Pancreas (tissue), 10 donors: ENCODE measurements around the gene SGCA. TPM values are rescaled to one million over a fixed set of nuclear protein-coding genes. Genes with fewer than 3 reads are reported as not detected.

Source experiments
- ATAC-seq, 4 donors: fragments of 200-7000 bp; cut with Tn5 transposase; one replicate each; pipeline versions ENCODE4 v1.8.0 to v1.9.1; 2020; ENCODE audit warnings: mild to moderate bottlenecking in 4 of 4, moderate library complexity in 4 of 4
- DNase-seq, 6 donors: peaks; one replicate each; pipeline ENCODE4 v3.0.0-alpha.2; 2020
- FAIRE-seq: peaks from 2 replicates; lab custom pipeline; 2012; peaks lifted over from hg19 to GRCh38; lab: Jason Lieb, UNC
- H3K27ac ChIP-seq, 4 donors: fragments of 200-600 bp; sonication (generic); 1 replicate in 3 of 4; 2 replicates in 1 of 4; pipeline versions ENCODE4 v1.5.0 to v1.8.0; 2020
- H3K27me3 ChIP-seq, 4 donors: fragments of 200-600 bp; one replicate each; pipeline ENCODE4 v1.8.0; 2021
- H3K36me3 ChIP-seq, 3 donors: fragments of 200-600 bp; sonication (generic) in 1 of 3; one replicate each; pipeline versions ENCODE4 v1.5.0 to v1.8.0; 2020 to 2021
- H3K4me1 ChIP-seq, 3 donors: fragments of 200-600 bp; one replicate each; pipeline ENCODE4 v1.8.0; 2021
- H3K4me3 ChIP-seq, 4 donors: fragments of 200-600 bp; sonication (generic) in 2 of 4; one replicate each; pipeline versions ENCODE4 v1.5.0 to v1.8.0; 2020 to 2021
- H3K9me3 ChIP-seq, 4 donors: fragments of 200-600 bp; one replicate each; pipeline ENCODE4 v1.8.0; 2021
- WGBS, 2 donors: extraction: QIAGEN DNeasy Blood & Tissue Kit; methylation state at CpG; one replicate each; pipeline ENCODE4 v1.1.7; 2013; 5-methylcytosine and 5-hydroxymethylcytosine counted together
- intact Hi-C, 3 donors: fragments of 100-400 bp; cut with DNase I; formaldehyde crosslinking; loops; one replicate each; pipeline versions ENCODE4 v1.11.1 to v1.14.2; 2022
- polyA plus RNA-seq, 2 donors: library from polyadenylated mRNA; stranded (reverse); fragments of 200-250 nt; gene quantifications; one replicate each; pipeline ENCODE4 v1.2.3, GENCODE V29; 2013
- total RNA-seq, 6 donors: library from RNA; stranded (reverse); fragmentation: NEBNext Ultra II Directional in 4 of 6; extraction: Animal tissue kit (Norgen Biotek cat#: 25700) in 4 of 6; gene quantifications; one replicate each; pipeline versions ENCODE4 v1.2.1 to v1.2.4, GENCODE V29; 2021 to 2023
- TF ChIP-seq, protein P1 (sequence below), 4 donors: fragments of 200-600 bp; sonication (generic) in 3 of 4; IDR thresholded peaks; one replicate each; pipeline versions ENCODE4 v1.5.0 to v1.8.0; 2021; ENCODE audit warnings: antibody characterized with exemption in 4 of 4
- donor health status: healthy with polysubstance abuse.
- donor health status: DM: no; HTN: no; CAD: no; lungs with moderate emphysema.
- donor health status: DM: no; HTN: no; CAD: no.
- donor health status: control.
- donor health status: control.
- donor health status: Bipolar disorder and iron deficiency.
- donor health status: DM: yes; HTN: yes; CAD: no.
- donor health status: DM: no; HTN: no; CAD: no.
- donor health status: DM: no; HTN: no; CAD: no.
- donor health status: DM: yes; HTN: yes; CAD: no.

SGCA gene
- total and polyA plus RNA-seq, 8 donors = 0.31 to 3.0 (median 1.1) TPM; not detected in 3

DNA sequence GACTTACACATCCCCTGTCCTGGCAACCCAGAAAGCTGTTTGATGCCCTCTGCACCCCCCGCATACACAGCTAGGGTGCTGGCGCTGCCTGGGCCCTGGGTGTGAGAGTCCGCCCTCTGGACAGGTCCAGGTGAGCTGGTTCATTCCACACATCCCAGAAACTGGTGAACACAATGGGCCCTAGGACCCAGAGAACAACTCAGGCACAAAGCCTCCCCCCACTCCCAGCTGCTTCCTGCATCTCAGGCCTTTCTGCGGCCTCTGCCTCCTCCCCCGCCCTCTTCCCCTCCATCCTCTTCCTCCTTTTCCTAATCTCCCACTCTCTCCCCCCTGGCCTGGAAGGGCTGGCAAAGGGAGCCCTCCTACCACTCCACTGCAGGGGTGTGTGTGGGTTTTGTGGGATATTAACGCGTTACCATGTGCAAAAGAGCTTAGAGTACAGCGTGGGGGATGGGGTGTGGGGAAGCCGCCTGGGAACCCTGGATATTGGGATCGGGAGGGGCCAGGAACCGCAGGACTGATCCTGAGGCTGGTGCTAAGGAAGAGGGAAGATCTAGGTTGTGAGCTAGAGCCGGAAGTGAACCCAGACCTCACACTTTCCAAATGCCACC, 13.8 kb upstream of the SGCA start:
- intact Hi-C loops = no loop called here
- Histone ChIP-seq H3K9me3 (no peaks in the 10 kb centered on the region), H3K36me3 (no peaks in the 10 kb centered on the region), H3K27me3 (no peaks in the 10 kb centered on the region), H3K4me1 (peaks cover 3 to 13% (median 7%) of the 10 kb centered on the region in 3 donors), H3K4me3 (peak overlapping the region in 3 of 4 donors; percentile 70 to 93 (median 84)), H3K27ac (peak overlapping the region; percentile 28 to 86 (median 58))
- WGBS, 2 donors = 5 to 7% methylated on average over 12 of the region's 12 CpGs
- no peak for FAIRE-seq
- peak; percentile 67 to 82 (median 76) for ATAC-seq
- peak; percentile 72 to 90 (median 82) for DNase-seq
- TF ChIP-seq, protein P1, sequence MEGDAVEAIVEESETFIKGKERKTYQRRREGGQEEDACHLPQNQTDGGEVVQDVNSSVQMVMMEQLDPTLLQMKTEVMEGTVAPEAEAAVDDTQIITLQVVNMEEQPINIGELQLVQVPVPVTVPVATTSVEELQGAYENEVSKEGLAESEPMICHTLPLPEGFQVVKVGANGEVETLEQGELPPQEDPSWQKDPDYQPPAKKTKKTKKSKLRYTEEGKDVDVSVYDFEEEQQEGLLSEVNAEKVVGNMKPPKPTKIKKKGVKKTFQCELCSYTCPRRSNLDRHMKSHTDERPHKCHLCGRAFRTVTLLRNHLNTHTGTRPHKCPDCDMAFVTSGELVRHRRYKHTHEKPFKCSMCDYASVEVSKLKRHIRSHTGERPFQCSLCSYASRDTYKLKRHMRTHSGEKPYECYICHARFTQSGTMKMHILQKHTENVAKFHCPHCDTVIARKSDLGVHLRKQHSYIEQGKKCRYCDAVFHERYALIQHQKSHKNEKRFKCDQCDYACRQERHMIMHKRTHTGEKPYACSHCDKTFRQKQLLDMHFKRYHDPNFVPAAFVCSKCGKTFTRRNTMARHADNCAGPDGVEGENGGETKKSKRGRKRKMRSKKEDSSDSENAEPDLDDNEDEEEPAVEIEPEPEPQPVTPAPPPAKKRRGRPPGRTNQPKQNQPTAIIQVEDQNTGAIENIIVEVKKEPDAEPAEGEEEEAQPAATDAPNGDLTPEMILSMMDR (IDR thresholded peaks at IDR 0.05) = no peak

DNA sequence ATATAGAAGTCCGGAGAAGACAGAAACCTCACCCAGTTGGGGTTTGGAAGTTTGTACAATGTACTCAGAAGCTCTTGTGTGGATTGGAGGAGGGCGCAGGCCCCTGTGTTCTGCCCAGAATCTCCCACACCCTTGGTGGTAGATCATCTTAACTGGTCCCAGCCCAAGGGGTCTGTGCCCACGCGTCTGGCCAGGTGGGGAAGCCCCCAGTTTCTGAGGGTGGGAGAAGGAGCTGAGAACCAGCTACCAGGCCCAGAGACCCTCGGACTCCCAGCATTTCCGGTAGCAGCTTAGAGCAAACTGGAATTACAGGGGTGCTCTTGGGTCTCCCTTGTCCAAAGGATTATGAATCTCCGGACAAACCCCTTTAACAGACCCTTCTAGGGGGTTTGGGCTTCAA, 13.1 kb upstream of the SGCA start:
- H3K4me1 ChIP-seq = peaks cover 0 to 11% (median 5%) of the 10 kb centered on the region in 3 donors
- no peaks in the 10 kb centered on the region for H3K36me3 ChIP-seq
- intact Hi-C loops = no loop called here
- H3K4me3 ChIP-seq = no peak overlapping the region
- no peak for ATAC-seq
- TF ChIP-seq, protein P1 (IDR thresholded peaks at IDR 0.05) = no peak
- no peaks in the 10 kb centered on the region for H3K27me3 ChIP-seq
- peak in 1 of 6 donors; percentile 44 for DNase-seq
- no peak for FAIRE-seq
- H3K9me3 ChIP-seq = no peaks in the 10 kb centered on the region
- 74 to 75% methylated on average over 7 of the region's 7 CpGs for WGBS, 2 donors
- H3K27ac ChIP-seq = peak overlapping the region in 1 of 4 donors; percentile 86

DNA sequence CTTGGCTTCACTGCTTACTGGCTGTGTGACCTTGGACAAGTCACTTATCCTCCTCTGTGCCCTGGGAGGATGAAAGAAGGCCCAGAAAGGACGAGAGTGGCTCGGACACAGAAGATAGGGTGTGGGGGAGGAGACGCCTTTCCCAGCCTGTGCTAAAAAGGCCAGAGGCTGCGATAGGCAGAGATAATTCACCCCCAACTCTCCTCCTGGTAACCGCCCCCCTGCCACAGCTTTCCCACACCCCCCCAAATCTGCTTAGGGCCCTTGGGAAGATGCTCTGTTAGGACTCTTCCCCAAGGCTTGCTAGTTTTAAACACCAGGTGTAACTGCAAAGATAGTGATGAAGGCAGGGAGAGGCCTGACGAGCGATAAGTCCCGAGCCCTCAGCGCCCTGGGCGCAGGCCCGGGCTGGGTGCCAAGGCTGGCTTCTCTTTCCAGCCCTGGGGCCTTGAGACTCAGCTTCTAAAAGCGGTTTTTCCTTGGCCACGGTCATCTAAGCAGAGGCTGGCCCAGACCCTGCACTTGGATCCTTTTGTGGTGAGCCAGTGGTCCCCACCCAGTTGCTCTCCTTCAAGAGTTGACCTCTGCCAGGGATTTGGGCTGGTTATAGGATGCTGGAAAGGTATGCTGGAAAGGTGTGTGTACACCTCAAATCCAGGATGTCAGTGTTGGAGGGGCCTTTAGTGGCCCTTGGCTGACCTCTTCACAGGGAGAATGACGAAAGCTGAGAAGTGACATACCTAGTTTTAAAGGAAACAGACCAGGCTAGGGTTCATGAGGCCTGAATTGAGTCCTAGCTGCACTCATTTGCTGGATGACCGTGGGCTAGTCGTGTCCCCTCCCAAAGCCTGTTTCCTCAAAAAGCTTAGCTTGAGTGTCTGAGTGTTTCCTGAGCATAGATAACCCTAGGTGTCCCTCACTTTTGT, 11.9 kb upstream of the SGCA start:
- 36 to 40% methylated on average over 16 of the region's 16 CpGs for WGBS, 2 donors
- ATAC-seq (no peak), FAIRE-seq (no peak), DNase-seq (peak in 4 of 6 donors; percentile 52 to 82 (median 76))
- H3K4me1 ChIP-seq = peaks cover 0 to 11% (median 5%) of the 10 kb centered on the region in 3 donors
- H3K36me3 ChIP-seq = no peaks in the 10 kb centered on the region
- TF ChIP-seq, protein P1 (IDR thresholded peaks at IDR 0.05) = no peak
- no peaks in the 10 kb centered on the region for H3K9me3 ChIP-seq
- intact Hi-C loops = no loop called here
- H3K27ac ChIP-seq = no peak overlapping the region
- H3K27me3 ChIP-seq = no peaks in the 10 kb centered on the region
- no peak overlapping the region for H3K4me3 ChIP-seq

DNA sequence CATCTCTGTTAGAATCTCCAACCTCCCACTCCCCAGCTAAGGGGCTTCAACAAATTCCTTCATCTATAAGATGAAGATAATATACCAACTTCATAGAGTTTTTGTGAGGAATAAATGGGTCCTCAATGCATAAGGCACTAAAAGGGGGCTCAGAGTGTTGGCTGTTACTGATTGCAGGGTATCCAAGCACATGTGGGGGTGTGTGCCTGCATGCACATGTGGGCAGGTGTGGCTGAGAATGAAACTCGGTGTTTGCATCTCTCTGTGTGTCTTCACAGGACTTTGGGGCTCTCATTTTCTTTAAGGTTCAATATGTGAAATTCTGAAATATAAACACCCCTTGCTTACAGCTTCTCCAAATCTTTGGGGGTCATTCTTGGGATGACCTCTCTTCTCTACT, 11.2 kb upstream of the SGCA start:
- Histone ChIP-seq H3K27ac (no peak overlapping the region), H3K9me3 (no peaks in the 10 kb centered on the region), H3K27me3 (no peaks in the 10 kb centered on the region), H3K4me3 (no peak overlapping the region), H3K36me3 (no peaks in the 10 kb centered on the region), H3K4me1 (peaks cover 0 to 11% (median 5%) of the 10 kb centered on the region in 3 donors)
- ATAC-seq = no peak
- TF ChIP-seq, protein P1 (IDR thresholded peaks at IDR 0.05) = no peak
- intact Hi-C loops = no loop called here
- DNase-seq = peak in 1 of 6 donors; percentile 7
- 30 to 52% methylated on average over 1 of the region's 1 CpG for WGBS, 2 donors
- no peak for FAIRE-seq
